Neural cell (in vitro differentiated cells): ENCODE results near the gene TMEM135. TPM values are rescaled to one million over a fixed set of nuclear protein-coding genes. Genes with fewer than 3 reads are reported as not detected.

Source experiments
- H2AFZ ChIP-seq: fragments of 200-600, 300-800 bp; sonication (generic), shearing (Covaris generic); 2 replicates; pipeline ENCODE4 v1.6.0; 2014; ENCODE audit warnings: low read depth, mild to moderate bottlenecking, antibody characterized with exemption, low read length, moderate library complexity
- H3F3A ChIP-seq: fragments of 200-600 bp; shearing (Covaris generic); 2 replicates; pipeline ENCODE4 v1.6.1; 2016; ENCODE audit warnings: mild to moderate bottlenecking, moderate library complexity, mixed read lengths, antibody characterized with exemption, low read length; ENCODE audit not compliant: insufficient read depth, poor library complexity, severe bottlenecking
- H3K27ac ChIP-seq: fragments of 200-600, 300-800 bp; sonication (generic), shearing (Covaris generic); 2 replicates; pipeline ENCODE4 v1.5.1; 2014; ENCODE audit warnings: mild to moderate bottlenecking, low read length, moderate library complexity
- H3K27me3 ChIP-seq: fragments of 300-800, 200-600 bp; sonication (generic), shearing (Covaris generic); 2 replicates; pipeline ENCODE4 v1.6.0; 2014; ENCODE audit warnings: mild to moderate bottlenecking, low read depth, low read length, moderate library complexity; ENCODE audit not compliant: insufficient read depth
- H3K36me3 ChIP-seq: fragments of 300-800, 200-600 bp; sonication (generic), shearing (Covaris generic); 2 replicates; pipeline ENCODE4 v1.5.1; 2014; ENCODE audit warnings: mild to moderate bottlenecking, antibody characterized with exemption, low read length, moderate library complexity; ENCODE audit not compliant: insufficient read depth
- H3K4me2 ChIP-seq: fragments of 300-800, 200-600 bp; sonication (generic), shearing (Covaris generic); 2 replicates; pipeline ENCODE4 v1.6.0; 2014; ENCODE audit warnings: mild to moderate bottlenecking, low read length
- H3K4me3 ChIP-seq: fragments of 300-800, 200-600 bp; sonication (generic), shearing (Covaris generic); 2 replicates; pipeline ENCODE4 v1.5.1; 2014; ENCODE audit warnings: mild to moderate bottlenecking, low read length, moderate library complexity
- H3K79me2 ChIP-seq: fragments of 200-600 bp; shearing (Covaris generic); replicated peaks from 2 replicates; pipeline ENCODE4 v1.6.0; 2014; ENCODE audit warnings: mild to moderate bottlenecking, low read length, moderate library complexity; ENCODE audit not compliant: insufficient read depth
- H3K9ac ChIP-seq: fragments of 300-800, 200-600 bp; sonication (generic), shearing (Covaris generic); 2 replicates; pipeline ENCODE4 v1.6.1; 2016; ENCODE audit warnings: mild to moderate bottlenecking, low read length, mixed read lengths
- H3K9me2 ChIP-seq: fragments of 200-600 bp; shearing (Covaris generic); 2 replicates; pipeline ENCODE4 v1.6.1; 2016; ENCODE audit warnings: mild to moderate bottlenecking, low read length, mixed read lengths; ENCODE audit not compliant: insufficient read depth
- H3K9me3 ChIP-seq: fragments of 200-600, 300-800 bp; sonication (generic), shearing (Covaris generic); 2 replicates; pipeline ENCODE4 v1.6.1; 2016; ENCODE audit warnings: mild to moderate bottlenecking, mixed run types, low read length, moderate library complexity, mixed read lengths
- H4K20me1 ChIP-seq: fragments of 200-600 bp; shearing (Covaris generic); 2 replicates; pipeline ENCODE4 v1.6.1; 2016; ENCODE audit warnings: mild to moderate bottlenecking, mixed run types; ENCODE audit not compliant: insufficient read depth
- CTCF ChIP-seq: fragments of 450-650 bp; IDR thresholded peaks from 2 replicates; pipeline ENCODE4 v1.5.1; 2014; ENCODE audit warnings: antibody characterized with exemption, mild to moderate bottlenecking, moderate library complexity; ENCODE audit not compliant: poor library complexity, severe bottlenecking
- EP300 ChIP-seq: fragments of 450-650 bp; conservative IDR thresholded peaks from 2 replicates; pipeline ENCODE4 v1.6.1; 2014; ENCODE audit warnings: antibody characterized with exemption, mild to moderate bottlenecking, moderate library complexity; ENCODE audit not compliant: poor library complexity, severe bottlenecking
- EZH2 ChIP-seq: fragments of 200-600, 300-800 bp; shearing (Covaris generic), sonication (generic); IDR thresholded peaks from 2 replicates; pipeline ENCODE4 v1.6.1; 2014; ENCODE audit warnings: antibody characterized with exemption, low read length, borderline replicate concordance, mild to moderate bottlenecking; ENCODE audit not compliant: insufficient read depth, poor library complexity, severe bottlenecking
- MXI1 ChIP-seq: fragments of 450-650 bp; conservative IDR thresholded peaks from 2 replicates; pipeline ENCODE4 v1.6.1; 2014; ENCODE audit warnings: antibody characterized with exemption, mild to moderate bottlenecking; ENCODE audit not compliant: poor library complexity, severe bottlenecking
- POLR2AphosphoS5 ChIP-seq: IDR thresholded peaks from 2 replicates; pipeline ENCODE4 v1.6.1; 2012
- RAD21 ChIP-seq: fragments of 450-650 bp; conservative IDR thresholded peaks from 2 replicates; pipeline ENCODE4 v1.6.1; 2014; ENCODE audit warnings: antibody characterized with exemption, mild to moderate bottlenecking, moderate library complexity
- SMC3 ChIP-seq: fragments of 450-650 bp; conservative IDR thresholded peaks from 2 replicates; pipeline ENCODE4 v1.6.1; 2014; ENCODE audit warnings: antibody characterized with exemption, mild to moderate bottlenecking, moderate library complexity; ENCODE audit not compliant: poor library complexity
- TAF1 ChIP-seq: IDR thresholded peaks from 2 replicates; pipeline ENCODE4 v1.6.1; 2012; ENCODE audit warnings: low read depth
- polyA plus RNA-seq: library from polyadenylated mRNA; depleted of rRNA; stranded (reverse); fragments of >200 nt; gene quantifications from 2 replicates; pipeline ENCODE4 v1.2.3, GENCODE V29; 2014
- TF ChIP-seq, protein P1 (sequence below): IDR thresholded peaks from 2 replicates; pipeline ENCODE4 v1.6.1; 2012; ENCODE audit warnings: borderline replicate concordance

TMEM135 gene
- polyA plus RNA-seq, 1 donor from 2014 or later = 15.6 TPM

DNA sequence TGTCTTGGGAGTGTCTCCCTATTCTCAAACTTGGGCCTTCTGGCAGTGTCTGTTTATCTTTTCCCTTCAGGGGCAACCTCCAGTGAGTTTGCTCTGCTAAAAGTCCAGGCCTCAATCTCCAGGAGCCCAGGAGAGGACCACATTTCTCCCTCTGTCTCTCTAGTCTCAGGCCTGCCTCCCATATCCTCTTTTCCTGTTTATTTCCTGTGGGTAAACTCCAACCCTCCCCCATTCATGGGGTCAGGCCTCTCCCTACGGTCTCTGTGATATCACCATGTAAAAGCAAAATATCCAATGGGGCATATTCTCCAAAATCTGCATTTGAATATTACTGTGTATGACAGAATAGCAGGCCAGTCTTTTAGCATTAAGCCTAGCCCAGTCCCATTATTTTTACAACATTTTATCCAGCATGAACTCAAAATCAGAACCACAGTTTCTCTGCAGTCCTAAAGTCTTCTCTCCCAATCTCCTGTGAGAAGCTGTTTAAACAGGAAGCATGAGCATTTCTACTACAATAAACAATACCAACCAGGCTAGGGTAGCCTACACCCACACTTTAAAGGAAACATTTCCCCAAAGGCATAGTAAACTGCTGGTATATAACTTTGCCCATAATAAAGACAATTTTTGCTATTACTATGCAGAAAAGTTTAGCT is 18.0 kb upstream of the TMEM135 start:
- H4K20me1 ChIP-seq = no peaks in the 10 kb centered on the region
- no peak overlapping the region for H3K4me2 ChIP-seq
- H3K27me3 ChIP-seq = no peaks in the 10 kb centered on the region
- H3K36me3 ChIP-seq = no peaks in the 10 kb centered on the region
- H3K9me2 ChIP-seq = no peaks in the 10 kb centered on the region
- H2AFZ ChIP-seq = no peak overlapping the region
- no peaks in the 10 kb centered on the region for H3F3A ChIP-seq
- no peaks in the 10 kb centered on the region for H3K79me2 ChIP-seq
- H3K9ac ChIP-seq = no peak overlapping the region
- H3K9me3 ChIP-seq = no peaks in the 10 kb centered on the region
- no peak overlapping the region for H3K4me3 ChIP-seq
- H3K27ac ChIP-seq = no peak overlapping the region
- no peak for TF ChIP-seq RAD21
- TF ChIP-seq EP300 = no peak
- no peak for TF ChIP-seq TAF1
- no peak for TF ChIP-seq MXI1
- TF ChIP-seq POLR2AphosphoS5 = no peak
- no peak for TF ChIP-seq EZH2
- no peak for TF ChIP-seq CTCF
- TF ChIP-seq SMC3 = no peak
- TF ChIP-seq, protein P1, sequence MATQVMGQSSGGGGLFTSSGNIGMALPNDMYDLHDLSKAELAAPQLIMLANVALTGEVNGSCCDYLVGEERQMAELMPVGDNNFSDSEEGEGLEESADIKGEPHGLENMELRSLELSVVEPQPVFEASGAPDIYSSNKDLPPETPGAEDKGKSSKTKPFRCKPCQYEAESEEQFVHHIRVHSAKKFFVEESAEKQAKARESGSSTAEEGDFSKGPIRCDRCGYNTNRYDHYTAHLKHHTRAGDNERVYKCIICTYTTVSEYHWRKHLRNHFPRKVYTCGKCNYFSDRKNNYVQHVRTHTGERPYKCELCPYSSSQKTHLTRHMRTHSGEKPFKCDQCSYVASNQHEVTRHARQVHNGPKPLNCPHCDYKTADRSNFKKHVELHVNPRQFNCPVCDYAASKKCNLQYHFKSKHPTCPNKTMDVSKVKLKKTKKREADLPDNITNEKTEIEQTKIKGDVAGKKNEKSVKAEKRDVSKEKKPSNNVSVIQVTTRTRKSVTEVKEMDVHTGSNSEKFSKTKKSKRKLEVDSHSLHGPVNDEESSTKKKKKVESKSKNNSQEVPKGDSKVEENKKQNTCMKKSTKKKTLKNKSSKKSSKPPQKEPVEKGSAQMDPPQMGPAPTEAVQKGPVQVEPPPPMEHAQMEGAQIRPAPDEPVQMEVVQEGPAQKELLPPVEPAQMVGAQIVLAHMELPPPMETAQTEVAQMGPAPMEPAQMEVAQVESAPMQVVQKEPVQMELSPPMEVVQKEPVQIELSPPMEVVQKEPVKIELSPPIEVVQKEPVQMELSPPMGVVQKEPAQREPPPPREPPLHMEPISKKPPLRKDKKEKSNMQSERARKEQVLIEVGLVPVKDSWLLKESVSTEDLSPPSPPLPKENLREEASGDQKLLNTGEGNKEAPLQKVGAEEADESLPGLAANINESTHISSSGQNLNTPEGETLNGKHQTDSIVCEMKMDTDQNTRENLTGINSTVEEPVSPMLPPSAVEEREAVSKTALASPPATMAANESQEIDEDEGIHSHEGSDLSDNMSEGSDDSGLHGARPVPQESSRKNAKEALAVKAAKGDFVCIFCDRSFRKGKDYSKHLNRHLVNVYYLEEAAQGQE = no peak

- H3K4me2 ChIP-seq = no peak overlapping the region
- H2AFZ ChIP-seq = no peak overlapping the region
- H3K27me3 ChIP-seq = no peaks in the 10 kb centered on the region
- H3F3A ChIP-seq = no peaks in the 10 kb centered on the region
- TF ChIP-seq EP300 (no peak), RAD21 (no peak), SMC3 (no peak), CTCF (no peak), EZH2 (no peak), TAF1 (no peak), MXI1 (no peak), POLR2AphosphoS5 (no peak)
- TF ChIP-seq, protein P1 = no peak
- H3K27ac ChIP-seq = no peak overlapping the region
- no peaks in the 10 kb centered on the region for H3K9me2 ChIP-seq
- no peak overlapping the region for H3K9ac ChIP-seq
- H3K79me2 ChIP-seq = no peaks in the 10 kb centered on the region
- H4K20me1 ChIP-seq = no peaks in the 10 kb centered on the region
- H3K4me3 ChIP-seq = no peak overlapping the region
- H3K9me3 ChIP-seq = no peaks in the 10 kb centered on the region
- no peaks in the 10 kb centered on the region for H3K36me3 ChIP-seq
These were observed 17.4 kb upstream of the TMEM135 start for GRCh38 chr11:87020336-87020735.
